Pulmonary artery endothelial cell (primary cell): Measurements from ENCODE around the gene YJEFN3. TPM values are rescaled to one million over a fixed set of nuclear protein-coding genes. Genes with fewer than 3 reads are reported as not detected.

Experiments
- DNase-seq: peaks from one replicate; pipeline ENCODE4 v3.0.0-alpha.2; 2011; ENCODE audit warnings: low read depth, low spot score
- total RNA-seq: library from RNA; depleted of rRNA; stranded (reverse); fragments of >200 nt; gene quantifications from 2 replicates; pipeline ENCODE4 v1.2.3, GENCODE V29; 2014

YJEFN3 gene
- total RNA-seq, 1 donor from 2014 or later: 0.13 TPM

- DNase-seq: no peak
Measured at GRCh38 chr19:19495614-19496603, 32.8 kb upstream of the YJEFN3 start.

- DNase-seq: no peak
Measured at GRCh38 chr19:19498255-19498991, 30.3 kb upstream of the YJEFN3 start.

GRCh38 chr19:19499272-19499995, 29.3 kb upstream of the YJEFN3 start:
- no peak for DNase-seq

GRCh38 chr19:19500975-19501644, 27.6 kb upstream of the YJEFN3 start:
- DNase-seq: no peak

GRCh38 chr19:19501798-19502197, 26.9 kb upstream of the YJEFN3 start:
- no peak for DNase-seq

- no peak for DNase-seq
Measured at GRCh38 chr19:19502281-19502680, 26.4 kb upstream of the YJEFN3 start.

- no peak for DNase-seq
Measured at GRCh38 chr19:19502808-19503602, 25.7 kb upstream of the YJEFN3 start.

GRCh38 chr19:19504754-19505668, 23.7 kb upstream of the YJEFN3 start:
- DNase-seq: no peak

GRCh38 chr19:19505669-19506326, 22.9 kb upstream of the YJEFN3 start:
- DNase-seq: no peak

GRCh38 chr19:19506592-19506991, 22.1 kb upstream of the YJEFN3 start:
- no peak for DNase-seq

GRCh38 chr19:19507354-19507753, 21.4 kb upstream of the YJEFN3 start:
- DNase-seq: no peak

GRCh38 chr19:19508217-19508616, 20.5 kb upstream of the YJEFN3 start:
- DNase-seq: no peak

- DNase-seq: no peak
Measured at GRCh38 chr19:19510432-19510831, 18.3 kb upstream of the YJEFN3 start.

- DNase-seq: no peak
Measured at GRCh38 chr19:19513682-19514081, 15.0 kb upstream of the YJEFN3 start.

- no peak for DNase-seq
Measured at GRCh38 chr19:19514215-19514657, 14.5 kb upstream of the YJEFN3 start.

GRCh38 chr19:19514881-19515641, 13.7 kb upstream of the YJEFN3 start, which contains the start of gene TSSK6:
TSSK6 (minus strand) TSS chr19:19515548; CDS start chr19:19515427, 121 bp downstream.
- no peak for DNase-seq

- peak; percentile 65 for DNase-seq
Measured at GRCh38 chr19:19515642-19516519, 12.8 kb upstream of the YJEFN3 start, which contains the start of gene NDUFA13. NDUFA13 (plus strand) TSS chr19:19516225; CDS start chr19:19516239, 14 bp downstream.
